ENCODE results near the gene SLCO3A1. TPM values are rescaled to one million over a fixed set of nuclear protein-coding genes. Genes with fewer than 3 reads are reported as not detected.

SLCO3A1 gene
- total and polyA plus RNA-seq, 4 donors: 1.6 to 3.6 (median 2.4) TPM

DNA sequence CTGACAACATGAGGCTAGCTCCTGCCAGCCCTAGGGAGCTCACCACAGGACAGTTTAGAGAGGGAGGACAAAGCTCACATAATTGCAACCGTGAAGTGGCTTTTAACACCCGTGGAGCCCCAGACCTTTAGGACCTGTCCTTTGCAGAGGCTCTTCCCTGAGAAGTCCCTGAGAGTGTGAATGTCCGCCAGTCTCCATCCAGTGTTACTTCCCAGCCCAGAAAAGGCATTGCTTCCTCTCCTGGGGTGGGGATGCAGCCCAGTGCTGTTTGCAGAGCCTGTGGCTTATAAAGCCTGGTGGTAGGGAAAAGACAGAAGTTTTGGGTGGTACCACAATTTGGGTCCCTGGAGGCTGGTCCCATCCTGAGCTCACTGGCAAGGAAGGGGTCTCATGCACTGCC is 182.0 kb downstream of the SLCO3A1 start:
- TF ChIP-seq RXRA (IDR thresholded peaks at IDR 0.05) (no peak), JUND (IDR thresholded peaks at IDR 0.05) (no peak), TAF1 (conservative IDR thresholded peaks at IDR 0.05) (no peak), HNF4A (conservative IDR thresholded peaks at IDR 0.05) (no peak), YY1 (IDR thresholded peaks at IDR 0.05) (no peak), EGR1 (IDR thresholded peaks at IDR 0.05; ENCODE audit: low read depth in 2 of 2) (no peak)
- Histone ChIP-seq H3K27ac (ENCODE audit: low read depth in 1 of 2, low read length in 2 of 2) (no peak overlapping the region), H3K9me3 (ENCODE audit: control insufficient read depth in 4 of 4, low read length in 3 of 4) (no peaks in the 10 kb centered on the region), H3K4me1 (ENCODE audit: control insufficient read depth in 4 of 4, insufficient read depth in 4 of 4, low read length in 3 of 4) (no peaks in the 10 kb centered on the region), H3K9ac (ENCODE audit: low read depth in 1 of 2, low read length in 2 of 2) (no peak overlapping the region), H3K27me3 (ENCODE audit: control insufficient read depth in 4 of 4, insufficient read depth in 4 of 4, low read length in 3 of 4) (no peaks in the 10 kb centered on the region), H3K4me3 (ENCODE audit: low read depth in 1 of 3, low read length in 3 of 3) (no peak overlapping the region), H3K36me3 (ENCODE audit: control insufficient read depth in 4 of 4, insufficient read depth in 3 of 4, low read depth in 1 of 4, low read length in 3 of 4) (no peaks in the 10 kb centered on the region)
- no peak for DNase-seq (ENCODE audit: low spot score)
- WGBS: 30% methylated on average over 3 of the region's 3 CpGs

DNA sequence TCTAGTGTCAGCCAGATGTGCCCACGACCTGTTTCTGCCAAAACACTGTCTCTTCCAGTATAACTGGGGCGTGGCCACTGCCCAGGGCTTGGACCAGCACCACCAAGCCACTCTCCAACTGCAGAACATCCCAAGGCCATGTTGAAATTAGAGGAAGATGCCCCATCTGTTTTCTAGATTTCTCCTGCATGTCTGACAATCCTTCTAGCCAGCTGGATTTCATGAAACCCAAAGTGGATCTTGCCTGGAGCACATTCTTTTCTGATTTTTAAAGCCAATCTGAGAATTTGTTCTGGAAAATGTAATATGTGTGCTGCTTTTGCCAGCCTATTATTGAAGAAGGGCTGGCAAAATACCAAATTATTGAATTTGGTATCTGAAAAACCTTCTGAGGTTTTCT is 182.5 kb downstream of the SLCO3A1 start:
- WGBS: 61% methylated on average over 2 of the region's 2 CpGs
- DNase-seq (ENCODE audit: low spot score): no peak
- H3K27me3 ChIP-seq (ENCODE audit: control insufficient read depth in 4 of 4, insufficient read depth in 4 of 4, low read length in 3 of 4): no peaks in the 10 kb centered on the region
- no peaks in the 10 kb centered on the region for H3K4me1 ChIP-seq (ENCODE audit: control insufficient read depth in 4 of 4, insufficient read depth in 4 of 4, low read length in 3 of 4)
- TF ChIP-seq HNF4A (conservative IDR thresholded peaks at IDR 0.05) (no peak), GABPA (IDR thresholded peaks at IDR 0.05 in 1 of 2, conservative IDR thresholded peaks at IDR 0.05 in 1 of 2) (no peak)
- TF ChIP-seq, protein P1, sequence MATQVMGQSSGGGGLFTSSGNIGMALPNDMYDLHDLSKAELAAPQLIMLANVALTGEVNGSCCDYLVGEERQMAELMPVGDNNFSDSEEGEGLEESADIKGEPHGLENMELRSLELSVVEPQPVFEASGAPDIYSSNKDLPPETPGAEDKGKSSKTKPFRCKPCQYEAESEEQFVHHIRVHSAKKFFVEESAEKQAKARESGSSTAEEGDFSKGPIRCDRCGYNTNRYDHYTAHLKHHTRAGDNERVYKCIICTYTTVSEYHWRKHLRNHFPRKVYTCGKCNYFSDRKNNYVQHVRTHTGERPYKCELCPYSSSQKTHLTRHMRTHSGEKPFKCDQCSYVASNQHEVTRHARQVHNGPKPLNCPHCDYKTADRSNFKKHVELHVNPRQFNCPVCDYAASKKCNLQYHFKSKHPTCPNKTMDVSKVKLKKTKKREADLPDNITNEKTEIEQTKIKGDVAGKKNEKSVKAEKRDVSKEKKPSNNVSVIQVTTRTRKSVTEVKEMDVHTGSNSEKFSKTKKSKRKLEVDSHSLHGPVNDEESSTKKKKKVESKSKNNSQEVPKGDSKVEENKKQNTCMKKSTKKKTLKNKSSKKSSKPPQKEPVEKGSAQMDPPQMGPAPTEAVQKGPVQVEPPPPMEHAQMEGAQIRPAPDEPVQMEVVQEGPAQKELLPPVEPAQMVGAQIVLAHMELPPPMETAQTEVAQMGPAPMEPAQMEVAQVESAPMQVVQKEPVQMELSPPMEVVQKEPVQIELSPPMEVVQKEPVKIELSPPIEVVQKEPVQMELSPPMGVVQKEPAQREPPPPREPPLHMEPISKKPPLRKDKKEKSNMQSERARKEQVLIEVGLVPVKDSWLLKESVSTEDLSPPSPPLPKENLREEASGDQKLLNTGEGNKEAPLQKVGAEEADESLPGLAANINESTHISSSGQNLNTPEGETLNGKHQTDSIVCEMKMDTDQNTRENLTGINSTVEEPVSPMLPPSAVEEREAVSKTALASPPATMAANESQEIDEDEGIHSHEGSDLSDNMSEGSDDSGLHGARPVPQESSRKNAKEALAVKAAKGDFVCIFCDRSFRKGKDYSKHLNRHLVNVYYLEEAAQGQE (IDR thresholded peaks at IDR 0.05): no peak
- no peak overlapping the region for H3K9ac ChIP-seq (ENCODE audit: low read depth in 1 of 2, low read length in 2 of 2)
- H3K36me3 ChIP-seq (ENCODE audit: control insufficient read depth in 4 of 4, insufficient read depth in 3 of 4, low read depth in 1 of 4, low read length in 3 of 4): no peaks in the 10 kb centered on the region
- no peak overlapping the region for H3K4me3 ChIP-seq (ENCODE audit: low read depth in 1 of 3, low read length in 3 of 3)
- H3K27ac ChIP-seq (ENCODE audit: low read depth in 1 of 2, low read length in 2 of 2): no peak overlapping the region
- no peaks in the 10 kb centered on the region for H3K9me3 ChIP-seq (ENCODE audit: control insufficient read depth in 4 of 4, low read length in 3 of 4)

DNA sequence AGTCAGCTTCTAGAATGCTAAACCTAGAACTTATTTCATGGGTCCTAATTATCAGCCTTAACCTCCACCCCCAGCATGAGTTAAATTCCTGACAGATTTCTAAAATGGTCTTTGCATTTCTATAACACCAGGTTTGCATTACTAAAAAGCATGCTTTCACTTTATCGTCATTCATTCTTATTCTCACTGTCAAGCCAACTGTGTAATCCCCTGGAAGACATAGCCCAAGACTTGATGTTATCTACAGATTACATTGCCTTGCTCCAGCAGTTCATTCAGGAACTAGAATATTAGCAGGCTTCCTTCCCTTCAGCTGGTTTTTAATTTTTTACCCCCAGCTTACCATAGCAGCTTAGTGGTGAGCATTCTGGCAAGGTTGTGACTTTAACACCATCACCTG is 184.0 kb downstream of the SLCO3A1 start:
- TF ChIP-seq, protein P2, sequence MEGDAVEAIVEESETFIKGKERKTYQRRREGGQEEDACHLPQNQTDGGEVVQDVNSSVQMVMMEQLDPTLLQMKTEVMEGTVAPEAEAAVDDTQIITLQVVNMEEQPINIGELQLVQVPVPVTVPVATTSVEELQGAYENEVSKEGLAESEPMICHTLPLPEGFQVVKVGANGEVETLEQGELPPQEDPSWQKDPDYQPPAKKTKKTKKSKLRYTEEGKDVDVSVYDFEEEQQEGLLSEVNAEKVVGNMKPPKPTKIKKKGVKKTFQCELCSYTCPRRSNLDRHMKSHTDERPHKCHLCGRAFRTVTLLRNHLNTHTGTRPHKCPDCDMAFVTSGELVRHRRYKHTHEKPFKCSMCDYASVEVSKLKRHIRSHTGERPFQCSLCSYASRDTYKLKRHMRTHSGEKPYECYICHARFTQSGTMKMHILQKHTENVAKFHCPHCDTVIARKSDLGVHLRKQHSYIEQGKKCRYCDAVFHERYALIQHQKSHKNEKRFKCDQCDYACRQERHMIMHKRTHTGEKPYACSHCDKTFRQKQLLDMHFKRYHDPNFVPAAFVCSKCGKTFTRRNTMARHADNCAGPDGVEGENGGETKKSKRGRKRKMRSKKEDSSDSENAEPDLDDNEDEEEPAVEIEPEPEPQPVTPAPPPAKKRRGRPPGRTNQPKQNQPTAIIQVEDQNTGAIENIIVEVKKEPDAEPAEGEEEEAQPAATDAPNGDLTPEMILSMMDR (IDR thresholded peaks at IDR 0.05; ENCODE audit: low read depth, low read length, missing input control): no peak
- TF ChIP-seq RAD21 (IDR thresholded peaks at IDR 0.05) (no peak), RXRA (IDR thresholded peaks at IDR 0.05) (no peak), TAF1 (conservative IDR thresholded peaks at IDR 0.05) (no peak), SP1 (IDR thresholded peaks at IDR 0.05) (no peak), FOXA1 (IDR thresholded peaks at IDR 0.05) (no peak)
- TF ChIP-seq, protein P3, sequence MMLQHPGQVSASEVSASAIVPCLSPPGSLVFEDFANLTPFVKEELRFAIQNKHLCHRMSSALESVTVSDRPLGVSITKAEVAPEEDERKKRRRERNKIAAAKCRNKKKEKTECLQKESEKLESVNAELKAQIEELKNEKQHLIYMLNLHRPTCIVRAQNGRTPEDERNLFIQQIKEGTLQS (IDR thresholded peaks at IDR 0.05): no peak
- H3K9me3 ChIP-seq (ENCODE audit: control insufficient read depth in 4 of 4, low read length in 3 of 4): no peaks in the 10 kb centered on the region
- H3K36me3 ChIP-seq (ENCODE audit: control insufficient read depth in 4 of 4, insufficient read depth in 3 of 4, low read depth in 1 of 4, low read length in 3 of 4): no peaks in the 10 kb centered on the region
- no peak overlapping the region for H3K4me3 ChIP-seq (ENCODE audit: low read depth in 1 of 3, low read length in 3 of 3)
- 60% methylated on average over 1 of the region's 1 CpG for WGBS
- no peak overlapping the region for H3K27ac ChIP-seq (ENCODE audit: low read depth in 1 of 2, low read length in 2 of 2)
- DNase-seq (ENCODE audit: low spot score): no peak
- no peak overlapping the region for H3K9ac ChIP-seq (ENCODE audit: low read depth in 1 of 2, low read length in 2 of 2)
- no peaks in the 10 kb centered on the region for H3K4me1 ChIP-seq (ENCODE audit: control insufficient read depth in 4 of 4, insufficient read depth in 4 of 4, low read length in 3 of 4)
- no peaks in the 10 kb centered on the region for H3K27me3 ChIP-seq (ENCODE audit: control insufficient read depth in 4 of 4, insufficient read depth in 4 of 4, low read length in 3 of 4)
